GM21825 (cell line): Measurements from ENCODE around the gene PDLIM4.
A peak's percentile ranks its signal among the peaks of the same experiment; 100 is the strongest.

Source experiments
- ATAC-seq: cut with Tn5 transposase; IDR thresholded peaks from one replicate; pipeline ENCODE4 v1.9.1; 2021; ENCODE audit warnings: mild to moderate bottlenecking, moderate library complexity; ENCODE audit not compliant: unreplicated experiment

Gene PDLIM4

DNA sequence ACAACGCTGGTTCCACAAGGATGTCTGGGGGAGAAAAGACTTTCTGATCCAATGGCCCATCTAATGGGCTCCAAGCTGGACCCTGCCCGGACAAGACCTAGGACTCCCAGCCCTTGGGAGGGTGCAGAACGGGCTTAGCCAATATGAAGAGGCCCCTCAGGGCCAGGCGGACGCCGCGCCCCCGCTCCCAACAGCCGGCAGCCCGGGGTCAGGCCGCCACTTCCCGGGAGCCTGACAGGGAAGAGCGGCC is 30.3 kb upstream of the PDLIM4 start:
- ATAC-seq = no peak

DNA sequence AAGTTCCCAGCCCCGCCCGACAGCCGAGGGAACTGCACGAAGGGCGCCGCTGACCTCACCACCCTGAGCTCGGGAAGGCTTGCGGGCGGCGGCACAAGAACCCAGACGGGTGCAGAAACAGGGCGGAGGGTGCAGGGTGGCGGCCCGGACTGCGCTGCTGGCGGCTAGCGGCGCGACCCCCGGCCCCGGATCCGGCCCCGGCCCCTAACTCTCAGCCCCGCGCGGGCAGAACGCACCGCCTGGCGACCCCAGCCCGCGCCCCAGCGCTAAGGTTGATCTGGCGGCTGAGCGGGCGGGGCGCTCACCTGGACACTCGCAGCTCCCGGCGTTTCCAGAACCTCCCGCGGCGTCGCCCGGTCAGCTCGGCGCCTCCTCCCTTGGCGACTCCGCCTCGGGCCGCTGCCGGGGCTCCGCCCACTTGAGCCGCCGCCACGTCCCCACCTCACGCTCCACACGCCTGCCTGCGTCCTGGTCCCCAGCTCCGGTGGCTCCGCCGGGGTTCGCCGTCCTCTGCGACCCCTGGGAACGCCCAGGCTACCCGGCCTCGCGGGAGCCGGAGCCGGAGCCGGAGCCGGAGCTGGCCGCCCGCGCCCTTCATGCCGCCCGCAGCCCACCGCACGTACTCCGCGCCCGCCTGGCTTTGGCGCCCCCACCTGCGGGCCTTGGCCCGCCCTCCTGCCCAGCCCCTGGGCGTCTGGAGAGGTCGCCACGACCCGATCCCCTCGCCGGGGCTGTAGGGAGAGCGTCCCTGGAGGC is 29.8 kb upstream of the PDLIM4 start, which contains the start of gene P4HA2:
TSS of gene P4HA2 (minus strand) at position 369 of the 756 bp plus-strand sequence. CDS start 9,227 bp downstream, outside the sequence.
- peak; percentile 92 for ATAC-seq

DNA sequence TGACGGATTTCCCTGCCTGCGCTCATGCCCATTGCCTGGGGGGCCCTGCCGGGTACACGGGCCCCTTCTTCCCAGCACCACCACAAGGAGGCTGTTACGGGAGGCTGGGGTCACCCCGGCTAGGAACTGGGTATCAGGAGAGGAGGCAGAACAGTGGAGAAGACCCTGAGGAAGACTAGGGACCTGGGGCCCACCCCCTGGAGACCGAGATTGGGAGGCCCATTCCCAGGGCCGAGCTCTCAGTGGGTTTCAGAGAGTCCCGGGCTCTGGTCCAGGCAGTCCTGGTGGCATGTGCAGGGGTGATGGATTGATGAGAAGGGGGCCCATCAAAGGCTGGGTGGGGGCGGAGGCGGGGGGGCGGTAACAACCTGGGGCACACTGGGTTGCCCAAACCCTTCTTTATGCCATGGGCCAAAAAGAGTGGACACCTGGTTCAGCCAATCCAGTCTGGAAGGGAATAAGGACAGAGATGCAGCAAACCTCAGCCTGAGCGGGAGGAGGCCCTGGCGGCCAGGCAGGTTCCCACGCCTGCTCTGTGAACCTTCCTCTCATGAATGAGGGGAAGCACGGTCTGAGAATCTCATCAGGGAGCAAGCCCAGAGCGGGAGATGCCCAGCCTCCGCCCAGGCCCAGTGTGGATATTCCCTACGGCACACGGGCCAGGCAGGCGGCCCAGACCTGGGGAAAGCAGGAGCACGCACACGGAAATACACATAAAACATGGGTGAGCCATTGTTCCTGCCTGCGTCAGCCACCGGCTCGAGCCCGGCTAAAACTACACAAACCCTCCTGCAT is 29.1 kb upstream of the PDLIM4 start:
- ATAC-seq = no peak

DNA sequence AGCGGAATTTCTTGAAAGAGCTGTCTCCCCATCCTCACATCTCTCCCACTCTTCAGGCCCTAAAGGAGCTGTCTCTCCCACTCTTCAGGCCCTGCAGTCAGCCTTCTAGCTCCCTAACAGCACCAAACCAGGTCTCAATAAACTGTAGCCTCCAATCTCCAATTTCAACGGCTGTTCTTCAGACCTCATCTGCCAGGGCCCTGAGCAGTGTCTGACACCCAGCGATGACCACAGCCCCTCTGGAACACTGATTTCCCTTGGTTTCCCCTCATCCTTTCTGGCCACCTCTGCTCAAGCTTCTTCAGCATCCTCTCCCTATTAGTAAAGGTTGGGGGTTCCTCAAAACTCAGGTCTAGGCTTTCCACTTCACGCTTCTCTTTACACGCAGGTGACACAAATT is 28.3 kb upstream of the PDLIM4 start:
- ATAC-seq = no peak

DNA sequence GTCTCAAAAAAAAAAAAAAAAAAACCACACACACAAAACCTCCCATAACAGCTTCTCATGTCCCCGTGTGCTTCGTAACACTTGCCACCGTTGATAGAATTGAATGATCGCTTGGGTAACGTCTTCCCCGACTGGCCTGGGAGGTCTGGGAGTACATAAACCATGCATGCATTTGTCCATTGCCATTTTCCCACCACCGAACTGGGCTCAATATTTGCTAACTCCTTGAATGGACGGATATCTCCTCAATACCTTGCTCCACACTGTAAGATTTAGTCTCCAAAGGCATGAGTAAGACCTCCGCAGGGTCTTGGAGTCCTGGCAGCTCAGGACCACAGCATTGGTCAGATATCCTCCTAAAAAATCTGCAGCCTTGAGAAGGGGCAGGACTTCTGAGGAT is 26.6 kb upstream of the PDLIM4 start:
- no peak for ATAC-seq

DNA sequence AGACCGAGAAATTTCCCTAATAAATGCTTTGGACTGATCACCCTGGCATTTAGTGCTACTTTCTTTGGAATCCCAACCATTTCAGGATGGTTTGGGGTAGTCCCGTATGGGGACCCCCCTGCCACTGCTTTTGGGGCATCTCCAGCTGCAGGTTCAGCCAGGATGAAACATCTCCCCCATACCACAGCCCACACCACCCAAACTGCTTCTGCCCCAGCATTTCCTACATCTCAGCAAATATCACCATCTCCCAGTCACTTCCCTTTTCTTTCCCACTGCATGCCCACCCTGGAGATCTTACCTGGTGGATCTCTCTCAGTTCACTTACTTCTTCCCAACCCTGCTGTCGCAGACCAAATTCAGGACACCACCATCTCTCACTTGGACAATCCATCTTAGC is 25.0 kb upstream of the PDLIM4 start:
- no peak for ATAC-seq

DNA sequence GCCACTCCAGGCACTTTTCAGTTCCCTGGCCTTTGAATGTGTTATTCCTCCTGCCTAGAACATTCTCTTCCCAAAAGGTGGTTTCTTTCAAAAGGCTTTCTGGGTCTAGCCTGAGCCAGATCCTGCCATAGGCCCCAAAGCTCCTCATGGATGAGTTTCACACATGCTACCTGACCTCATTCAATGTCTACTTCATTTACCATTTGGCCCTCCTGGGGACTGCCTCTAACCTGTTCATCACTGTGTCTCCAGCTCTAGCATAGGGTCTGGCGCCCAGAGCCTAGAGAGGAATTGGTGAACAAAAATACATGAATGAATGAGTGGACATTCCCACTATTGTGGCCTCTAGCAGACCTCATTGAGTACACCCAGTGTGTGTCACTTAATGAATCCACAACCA is 24.4 kb upstream of the PDLIM4 start:
- ATAC-seq = no peak

DNA sequence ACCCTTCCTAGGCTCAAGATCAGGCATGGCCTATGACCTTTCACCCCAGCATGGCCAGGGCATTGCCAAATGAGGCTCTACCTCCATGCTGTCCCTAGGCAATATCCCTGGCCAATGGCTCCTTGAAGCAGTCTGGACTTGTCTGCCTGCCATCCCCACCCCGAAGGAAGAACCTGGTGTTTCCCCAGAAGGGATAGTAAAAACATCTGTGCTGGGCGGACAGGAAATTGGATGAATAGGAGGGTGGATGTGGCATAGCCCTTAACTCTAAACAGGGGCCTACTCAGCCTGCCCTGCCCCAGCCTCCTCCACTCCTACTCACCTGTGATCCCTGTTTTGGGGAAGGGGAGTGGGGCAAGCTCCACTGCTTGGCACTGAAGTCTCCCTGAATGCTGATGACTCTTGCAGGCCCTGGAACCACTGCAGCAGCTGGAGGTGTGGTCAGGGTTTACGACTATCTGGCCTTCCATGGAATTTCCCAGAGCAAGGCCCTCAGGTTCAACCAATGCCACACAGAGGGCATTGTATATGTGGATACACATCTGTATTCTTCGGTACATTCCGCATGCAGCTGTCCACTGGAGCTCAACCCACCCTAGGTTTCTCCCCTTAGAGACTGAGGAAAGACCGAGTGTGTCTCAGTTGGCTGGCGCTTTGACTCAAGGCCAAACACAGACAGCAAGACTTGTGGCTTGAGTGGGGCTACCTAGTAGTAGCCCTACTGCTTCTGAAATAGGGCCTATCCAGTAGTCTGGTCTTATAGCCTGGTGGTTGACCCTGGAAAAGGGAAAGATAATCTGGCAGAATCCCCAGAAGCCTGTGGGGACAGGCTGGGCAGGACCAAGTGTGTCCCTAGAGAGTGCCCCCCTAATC is 23.4 kb upstream of the PDLIM4 start:
- ATAC-seq = no peak

DNA sequence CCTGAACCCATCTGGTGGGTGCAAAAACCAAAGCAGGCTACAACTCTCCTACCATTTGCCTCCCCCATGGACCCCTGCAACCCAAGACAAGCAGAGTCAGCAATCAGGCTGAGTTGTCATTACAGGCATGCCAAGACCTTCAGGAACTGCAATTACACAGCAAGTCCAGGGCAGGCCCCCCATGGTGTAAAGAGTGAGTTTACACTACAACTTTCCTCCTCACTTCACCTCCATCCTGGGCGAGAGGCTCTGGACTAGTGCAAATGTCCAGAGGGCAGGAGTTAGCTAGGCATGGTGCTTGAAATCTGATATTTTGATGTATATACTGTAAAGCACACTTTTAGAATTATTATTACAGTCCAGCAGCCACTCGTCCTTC is 22.8 kb upstream of the PDLIM4 start:
- ATAC-seq = no peak

DNA sequence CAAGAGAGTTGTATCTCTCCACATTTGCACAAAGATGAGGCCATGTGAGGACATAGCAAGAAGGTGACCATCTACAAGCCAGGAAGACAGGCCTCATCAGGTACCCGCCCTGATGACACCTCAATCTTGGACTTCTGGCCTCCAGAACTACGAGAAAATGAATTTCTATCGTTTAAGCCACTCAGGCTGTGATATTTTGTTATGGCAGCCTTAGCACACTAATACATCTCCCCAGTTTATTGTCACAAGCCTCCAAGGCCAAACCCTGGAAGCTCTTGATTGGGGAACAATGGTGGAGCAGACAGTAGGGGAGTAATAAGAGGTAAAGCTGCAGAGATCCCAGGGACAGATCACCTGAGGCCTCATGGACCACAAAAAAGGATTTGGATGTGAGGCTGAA is 22.2 kb upstream of the PDLIM4 start:
- ATAC-seq = no peak

DNA sequence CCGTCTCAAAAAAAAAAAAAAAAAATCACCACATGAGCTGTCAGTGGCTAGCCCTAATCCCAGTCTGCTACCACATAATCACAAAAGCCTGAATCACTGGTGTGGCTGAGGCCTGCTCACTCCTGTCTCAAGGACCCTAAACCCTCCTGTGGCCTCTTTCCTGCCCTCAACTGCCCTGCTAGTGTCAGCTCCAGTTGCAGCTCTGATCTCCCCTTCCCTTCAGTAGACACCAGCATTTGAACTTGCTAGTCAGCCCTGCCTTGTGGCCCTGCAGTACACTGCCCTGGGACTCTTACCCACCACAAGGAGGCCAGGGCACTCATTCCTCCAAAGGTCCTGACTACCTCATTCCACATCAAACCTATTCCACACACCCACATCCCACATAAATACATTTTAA is 20.4 kb upstream of the PDLIM4 start:
- no peak for ATAC-seq

DNA sequence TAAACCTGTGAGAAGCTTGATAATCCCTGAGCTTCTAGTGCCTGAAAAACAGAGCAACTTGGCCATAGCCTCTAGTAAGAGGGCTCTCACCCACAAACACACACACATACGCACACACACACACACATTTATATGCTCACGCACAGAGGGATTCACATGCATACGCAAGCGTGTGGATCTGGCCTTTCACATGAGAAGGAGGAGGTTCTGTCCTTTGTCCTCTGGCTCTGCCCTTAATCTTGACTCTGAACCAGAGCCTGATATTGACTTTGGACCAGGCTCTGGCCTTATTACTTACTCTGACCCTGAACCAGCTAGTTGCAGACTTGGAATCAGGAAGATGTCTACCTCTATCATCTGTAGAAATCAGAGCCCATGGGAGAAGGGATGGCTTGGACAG is 19.8 kb upstream of the PDLIM4 start:
- ATAC-seq = no peak

DNA sequence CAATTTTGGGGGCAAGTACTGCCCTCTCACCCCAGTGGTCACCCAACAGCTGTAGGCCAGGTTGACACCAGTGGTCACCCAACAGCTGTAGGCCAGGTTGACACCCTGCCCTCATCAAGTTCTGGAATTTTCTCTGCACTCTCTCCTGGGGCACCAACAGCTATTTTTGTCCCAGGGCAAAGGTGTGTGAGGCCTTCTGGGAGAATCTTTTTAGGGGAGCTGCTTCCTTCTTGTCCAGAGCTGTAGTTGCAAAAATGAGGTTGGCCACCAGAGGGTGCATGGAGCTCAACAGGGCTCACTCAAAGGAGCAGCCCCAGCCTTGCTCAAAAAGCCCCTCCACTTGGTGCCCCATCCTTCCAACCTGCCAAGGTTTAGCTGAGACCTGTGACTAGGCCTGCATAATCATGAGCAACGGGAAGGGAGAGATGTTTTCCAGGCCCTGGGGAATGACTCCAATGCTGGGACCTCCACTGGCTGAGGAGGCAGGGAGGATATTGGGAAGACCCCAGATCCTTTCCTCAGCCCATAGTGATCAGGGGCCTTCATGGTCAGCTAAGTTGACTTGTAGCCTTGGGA is 19.2 kb upstream of the PDLIM4 start:
- peak; percentile 64 for ATAC-seq

DNA sequence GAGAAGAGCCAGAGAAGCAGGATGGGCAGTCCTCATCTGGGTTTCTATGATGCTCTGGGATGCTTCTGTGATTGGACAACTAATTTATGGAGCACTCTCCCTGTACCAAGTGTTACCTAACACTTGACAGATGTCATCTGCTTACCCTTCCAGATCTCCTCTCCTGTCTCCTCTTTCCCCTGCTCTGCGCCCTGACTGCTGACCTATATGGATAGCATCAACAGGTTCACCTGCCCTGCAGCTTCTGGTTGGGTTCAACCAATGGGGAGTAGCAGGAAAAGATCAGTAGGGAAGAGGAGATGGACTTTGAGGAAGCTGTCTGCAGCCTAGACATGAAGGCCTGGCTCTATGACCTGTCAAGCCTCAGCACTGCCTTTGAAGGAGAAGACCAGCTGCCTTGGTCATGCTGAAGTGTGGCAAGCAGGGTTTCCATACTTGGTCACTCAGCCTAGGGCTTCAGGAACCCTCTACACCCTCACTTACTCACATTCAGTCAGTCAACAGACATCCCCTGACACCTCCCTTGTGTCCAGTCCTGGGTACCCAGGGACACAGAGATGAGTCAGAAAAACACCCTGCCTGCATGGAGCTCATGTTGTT is 18.5 kb upstream of the PDLIM4 start:
- no peak for ATAC-seq

DNA sequence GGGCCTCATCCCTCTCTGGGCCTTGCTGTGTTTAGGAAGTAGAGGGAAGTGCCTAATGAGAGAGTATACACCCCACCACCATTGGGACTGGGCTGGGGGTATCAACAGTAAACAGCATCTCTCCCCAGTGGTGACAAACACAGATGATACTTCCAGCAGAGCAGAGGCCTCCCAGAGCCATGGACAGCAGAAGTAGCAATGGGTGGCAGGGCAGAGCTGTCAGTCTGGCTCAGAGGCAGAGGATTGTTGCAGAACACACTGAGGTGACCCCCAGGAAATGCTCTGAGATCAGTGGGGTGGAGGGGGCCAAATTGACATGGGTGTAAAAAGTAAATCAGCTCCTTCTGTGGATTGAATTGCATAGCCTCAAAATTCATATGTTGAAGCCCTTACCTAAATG is 17.7 kb upstream of the PDLIM4 start:
- ATAC-seq = no peak

DNA sequence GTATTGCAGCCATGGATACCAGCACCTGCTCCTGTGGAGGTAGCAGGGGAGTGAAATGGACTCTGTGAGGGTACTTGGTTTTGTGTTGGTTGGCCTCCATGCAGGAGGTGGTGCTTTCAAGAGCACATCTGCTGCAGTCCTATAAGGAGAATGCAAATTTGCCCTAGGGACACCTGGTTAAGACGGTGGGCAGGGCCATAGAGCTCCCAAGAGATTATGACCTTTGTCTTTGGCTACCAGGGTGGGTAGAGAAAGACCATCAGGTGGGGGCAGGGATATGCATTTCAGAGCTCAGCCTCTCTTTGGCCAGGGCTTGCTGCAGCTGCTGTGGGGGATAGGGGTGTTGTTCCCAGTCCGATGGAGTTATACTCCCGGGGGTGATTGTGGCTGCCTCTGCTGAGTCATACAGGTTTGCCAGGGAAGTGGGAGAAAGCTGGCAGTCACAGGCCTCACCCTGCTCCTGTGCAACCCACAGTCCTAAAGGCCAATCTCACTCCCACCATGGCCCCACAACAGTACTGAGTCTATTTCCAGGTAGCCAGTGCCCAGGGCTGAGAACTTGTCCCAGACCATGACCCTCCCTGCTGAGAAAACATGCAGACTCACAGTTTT is 14.0 kb upstream of the PDLIM4 start:
- ATAC-seq = no peak

DNA sequence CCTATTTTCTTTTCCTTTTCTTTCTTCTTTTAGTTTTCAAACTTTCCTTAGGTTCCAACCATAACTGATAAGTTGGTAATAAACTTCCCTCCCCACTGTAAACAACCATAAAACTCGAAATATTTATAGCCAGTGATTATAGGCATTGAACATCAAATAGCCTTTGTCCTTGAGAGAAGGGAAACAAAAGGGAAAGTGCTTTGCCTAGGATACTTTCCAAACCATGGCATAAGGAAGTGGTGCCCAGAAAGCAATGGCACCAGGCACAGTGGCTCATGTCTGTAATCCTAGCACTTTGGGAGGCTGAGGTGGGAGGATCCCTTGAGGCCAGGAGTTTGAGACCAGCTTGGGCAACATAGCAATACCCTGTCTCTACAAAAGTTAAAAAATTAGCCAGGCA is 11.9 kb upstream of the PDLIM4 start:
- no peak for ATAC-seq

DNA sequence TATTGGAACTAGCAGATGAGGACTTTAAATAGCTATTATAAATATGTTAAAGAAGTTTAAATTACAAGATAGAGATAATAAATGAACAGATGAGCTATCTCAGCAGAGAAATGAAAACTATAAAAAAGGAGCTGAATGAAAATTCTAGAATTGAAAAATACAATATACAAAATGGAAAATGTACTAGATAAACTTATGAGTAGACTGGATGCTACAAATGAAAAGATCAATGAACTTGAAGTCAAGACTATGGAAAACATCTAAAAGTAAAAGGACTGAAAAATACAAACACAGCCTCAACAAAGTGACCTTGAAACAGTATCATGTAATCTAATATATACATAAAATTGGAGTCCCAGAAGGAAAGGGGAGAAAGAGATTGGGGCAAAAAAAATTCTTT is 10.7 kb upstream of the PDLIM4 start:
- no peak for ATAC-seq

DNA sequence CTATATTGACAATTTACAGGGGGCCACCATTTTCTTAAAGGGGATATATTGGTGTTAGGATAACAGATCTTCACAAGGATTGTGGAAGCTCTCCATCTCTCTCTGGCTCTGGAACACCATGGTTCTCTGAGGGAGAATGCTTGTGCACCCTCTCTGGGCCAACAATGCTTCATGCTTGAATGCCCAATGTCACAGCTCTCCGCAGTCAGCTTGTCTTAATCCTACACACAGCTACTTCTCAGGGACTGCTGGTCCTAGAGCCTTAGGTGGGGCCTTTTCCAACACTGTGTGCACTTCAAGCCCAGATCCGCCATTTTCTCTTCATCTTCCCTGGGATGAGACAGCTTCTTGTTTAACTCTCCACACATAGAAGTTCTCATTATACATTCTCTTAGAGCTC is 6.9 kb upstream of the PDLIM4 start:
- no peak for ATAC-seq

DNA sequence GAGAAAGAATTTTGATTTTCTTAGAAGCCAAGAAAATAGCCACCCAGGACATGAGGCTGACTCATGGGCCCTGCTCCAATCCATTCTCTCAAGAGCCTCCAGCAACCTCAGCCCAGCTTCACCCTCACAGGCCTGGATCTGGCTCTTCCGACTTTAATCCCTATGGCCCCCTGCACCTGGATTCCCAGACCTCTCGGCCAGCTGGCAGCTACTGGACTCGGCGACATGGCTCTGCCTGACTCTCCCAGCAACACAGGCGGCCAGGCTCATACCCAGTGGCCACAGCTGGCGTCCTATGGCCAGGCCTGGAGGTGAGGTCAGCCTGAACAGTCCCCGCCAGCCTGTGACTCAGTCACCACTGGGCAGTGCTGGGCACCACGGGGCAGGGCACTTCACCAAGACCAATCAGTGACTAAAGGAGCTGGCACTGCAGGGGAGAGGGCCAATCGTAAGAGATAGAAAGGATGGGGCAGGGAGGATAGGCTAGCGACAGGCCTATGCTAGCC is 6.2 kb upstream of the PDLIM4 start:
- ATAC-seq = no peak
